ENCODE results near the gene SLC15A4. TPM values are rescaled to one million over a fixed set of nuclear protein-coding genes. Genes with fewer than 3 reads are reported as not detected.
"Not testable (repeated sequence)": the region's sequence is repeated elsewhere in the genome, so short reads cannot be mapped to it uniquely, and the experiment has no call there.

SLC15A4 gene
- total RNA-seq, 1 donor from 2014 or later, result 39.5 TPM

DNA sequence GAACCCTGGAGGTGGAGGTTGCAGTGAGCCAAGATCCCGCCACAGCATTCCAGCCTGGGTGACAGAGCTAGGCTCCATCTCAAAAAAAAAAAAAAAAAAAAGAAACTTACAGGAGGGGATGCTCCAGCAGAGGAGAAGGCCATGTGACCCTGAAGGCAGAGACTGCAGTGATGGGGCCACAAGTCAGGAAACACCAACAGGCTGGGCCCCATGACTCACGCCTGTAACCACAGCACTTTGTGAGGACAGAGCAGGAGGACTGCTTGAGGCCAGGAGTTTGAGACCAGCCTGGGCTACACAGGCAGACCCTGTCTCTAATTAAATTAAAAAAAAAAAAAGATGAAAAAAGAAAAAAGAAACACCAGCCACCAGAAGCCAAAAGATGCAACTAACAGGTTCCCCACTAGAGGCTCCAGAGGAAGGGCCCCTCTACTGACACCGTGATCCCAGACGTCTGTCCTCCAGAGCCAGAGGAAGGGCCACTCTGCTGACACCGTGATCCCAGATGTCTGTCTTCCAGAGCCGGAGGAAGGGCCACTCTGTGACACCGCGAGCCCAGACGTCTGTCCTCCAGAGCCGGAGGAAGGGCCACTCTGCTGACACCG is 20.4 kb upstream of the SLC15A4 start:
- no peak for DNase-seq

DNA sequence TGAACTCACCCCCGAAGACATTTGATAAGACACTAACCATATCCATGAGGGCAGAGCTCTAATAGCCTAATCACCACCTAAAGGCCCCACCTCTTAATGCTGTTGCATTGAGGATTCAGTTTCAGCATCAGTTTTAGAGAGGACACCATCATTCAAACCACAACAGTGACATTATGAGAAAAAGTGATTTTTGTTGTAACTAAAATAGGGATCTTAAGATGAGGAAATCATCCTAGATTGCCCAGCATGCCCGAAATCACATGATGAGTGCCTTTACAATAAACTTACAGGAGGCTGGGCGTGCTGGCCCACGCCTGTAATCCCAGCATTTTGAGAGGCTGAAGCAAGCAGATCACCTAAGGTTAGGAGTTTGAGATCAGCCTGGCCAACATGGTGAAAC is 19.8 kb upstream of the SLC15A4 start:
- DNase-seq, result no peak

DNA sequence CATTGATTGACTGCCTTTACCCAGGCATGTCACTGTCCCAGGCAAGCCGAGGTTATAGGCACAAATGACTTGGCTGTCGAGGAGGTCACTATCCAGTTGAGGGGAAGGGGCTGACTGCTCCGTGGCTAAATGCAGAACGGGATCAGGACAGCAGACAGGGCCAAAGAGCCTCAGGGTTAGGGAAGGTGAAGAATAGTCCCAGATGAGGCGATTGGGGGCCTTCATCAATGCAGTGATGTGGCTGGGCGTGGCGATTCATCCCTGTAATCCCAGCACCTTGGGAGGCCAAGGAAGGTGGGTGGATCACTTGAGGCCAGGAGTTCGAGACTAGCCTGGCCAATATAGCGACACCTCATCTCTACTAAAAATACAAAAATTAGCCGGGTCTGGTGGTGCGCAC is 18.8 kb upstream of the SLC15A4 start:
- DNase-seq, result no peak

DNA sequence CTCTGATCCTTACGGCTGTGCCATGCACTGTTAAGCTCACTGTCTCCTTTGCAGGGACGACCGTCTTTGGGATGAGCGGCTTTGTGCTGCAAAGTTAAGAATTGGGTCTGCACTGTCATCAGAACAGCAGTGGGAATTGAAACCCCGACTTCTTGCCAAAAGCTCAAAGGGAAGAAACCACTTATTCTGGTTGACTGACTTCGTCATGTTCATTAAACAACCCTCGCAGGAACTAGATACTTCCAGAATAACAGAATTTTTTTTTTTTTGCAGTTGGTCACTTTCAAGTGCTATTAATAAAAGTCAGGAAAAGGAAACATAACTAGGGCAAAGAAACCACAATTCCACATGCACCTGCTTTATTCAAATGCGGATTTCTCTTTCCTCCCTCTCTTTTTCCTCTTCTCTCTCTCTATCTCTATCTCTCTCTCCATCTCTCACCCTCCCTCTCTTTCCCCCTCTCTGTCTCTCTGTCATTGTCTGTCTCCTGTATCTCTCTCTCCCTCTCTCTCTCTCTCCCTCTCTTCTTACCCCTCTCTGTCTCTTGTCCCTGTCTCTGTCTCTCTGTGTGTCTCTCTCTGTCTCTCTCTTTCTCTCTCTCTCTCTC is 17.2 kb upstream of the SLC15A4 start:
- no peak for DNase-seq

DNA sequence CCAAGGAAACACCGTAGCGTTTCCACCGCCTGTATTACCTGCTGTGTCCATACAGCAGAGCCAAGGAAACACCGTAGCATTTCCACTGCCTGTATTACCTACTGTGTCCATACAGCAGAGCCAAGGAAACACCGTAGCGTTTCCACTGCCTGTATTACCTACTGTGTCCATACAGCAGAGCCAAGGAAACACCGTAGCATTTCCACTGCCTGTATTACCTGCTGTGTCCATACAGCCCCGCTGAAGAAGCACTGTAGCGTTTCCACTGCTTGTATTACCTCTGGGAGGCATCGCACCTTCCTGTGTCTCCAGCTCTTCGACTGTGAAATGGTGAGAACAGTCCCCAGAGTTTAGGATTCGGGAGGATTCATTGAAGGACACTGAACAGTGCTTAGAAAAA is 16.1 kb upstream of the SLC15A4 start:
- not testable (repeated sequence) for DNase-seq

DNA sequence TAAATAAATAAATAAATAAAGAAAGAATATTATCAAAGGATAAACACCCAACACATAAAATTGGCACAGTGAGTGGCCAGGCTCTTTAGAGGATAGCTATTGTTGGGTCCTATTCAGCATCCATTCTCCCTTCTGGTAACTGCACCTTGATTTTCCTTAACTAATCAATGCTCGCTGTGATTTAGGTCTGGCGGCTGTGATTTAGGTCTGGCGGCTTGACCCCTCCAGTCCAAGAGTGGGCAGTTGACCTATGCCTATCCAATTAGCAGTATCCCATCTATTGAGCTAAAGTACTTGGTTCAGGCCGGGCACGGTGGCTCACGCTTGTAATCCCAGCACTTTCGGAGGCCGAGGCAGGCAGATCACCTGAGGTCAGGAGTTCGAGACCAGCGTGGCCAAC is 9.7 kb upstream of the SLC15A4 start:
- no peak for DNase-seq

DNA sequence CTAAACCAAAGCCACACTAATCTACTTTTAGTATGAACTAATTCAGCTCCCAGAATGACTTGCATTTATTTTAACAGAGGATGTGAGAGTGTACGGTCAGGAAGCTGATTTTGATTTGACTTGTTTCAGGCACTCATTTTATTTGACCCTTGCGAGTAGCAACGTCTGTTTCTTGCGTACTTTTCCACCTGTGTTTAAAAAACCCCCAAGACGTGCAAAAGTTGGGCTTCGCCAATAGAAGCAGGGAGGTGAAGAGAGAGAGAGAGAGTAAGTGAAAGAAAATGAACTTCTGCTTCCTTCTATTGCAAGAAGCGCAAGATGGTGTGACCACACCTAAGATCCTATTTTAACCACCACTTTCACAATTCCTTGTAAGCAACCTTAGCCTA is 6.7 kb upstream of the SLC15A4 start:
- no peak for DNase-seq

DNA sequence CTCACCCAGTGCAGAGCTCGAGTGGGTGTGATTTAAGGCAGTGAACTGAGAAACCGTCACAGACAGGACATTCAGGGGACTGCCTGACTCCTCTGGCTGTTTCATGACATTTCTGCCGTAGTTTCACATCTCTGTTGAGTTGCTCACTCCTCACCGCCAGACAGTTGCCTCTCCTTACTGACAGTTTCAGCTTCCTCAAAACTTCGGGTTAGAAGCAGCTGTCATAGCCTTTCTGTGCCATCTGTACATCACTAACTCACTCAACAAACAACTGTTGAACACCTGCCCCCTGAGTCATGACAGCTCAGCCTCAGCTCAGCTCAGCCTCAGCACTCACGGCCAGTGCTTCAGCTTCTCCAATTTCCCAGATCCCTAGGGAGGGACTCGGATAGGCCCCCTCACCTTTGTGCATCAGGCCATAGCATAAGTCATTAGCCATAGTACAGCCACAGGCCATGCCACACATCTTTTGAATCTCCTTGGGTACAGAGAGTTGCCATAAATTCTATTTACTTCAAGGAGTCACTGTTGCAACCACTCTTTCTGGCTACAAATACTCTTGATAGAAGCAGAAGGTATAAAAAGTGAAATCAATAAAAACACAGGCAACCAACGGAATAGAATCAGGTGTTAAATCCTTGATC is 6.2 kb upstream of the SLC15A4 start:
- DNase-seq, result no peak

DNA sequence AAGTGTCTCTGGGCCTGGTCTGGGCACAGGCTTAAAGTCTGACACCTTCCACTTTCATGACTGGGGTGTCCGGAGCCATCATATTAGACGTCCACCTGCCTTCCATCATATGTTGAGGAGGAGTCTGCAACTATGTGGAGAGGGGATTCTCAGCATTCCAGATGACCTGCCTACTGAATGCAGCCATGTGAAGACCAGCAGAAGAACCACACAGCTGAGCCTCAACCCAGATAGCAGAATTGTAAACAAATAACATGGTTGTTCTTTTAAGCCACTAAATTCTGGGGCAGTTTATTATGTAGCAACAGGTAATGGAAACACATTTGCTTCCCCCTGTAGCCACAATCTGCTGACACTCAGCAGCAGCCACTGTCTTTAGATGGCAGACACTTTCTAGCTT is 4.0 kb upstream of the SLC15A4 start:
- no peak for DNase-seq

DNA sequence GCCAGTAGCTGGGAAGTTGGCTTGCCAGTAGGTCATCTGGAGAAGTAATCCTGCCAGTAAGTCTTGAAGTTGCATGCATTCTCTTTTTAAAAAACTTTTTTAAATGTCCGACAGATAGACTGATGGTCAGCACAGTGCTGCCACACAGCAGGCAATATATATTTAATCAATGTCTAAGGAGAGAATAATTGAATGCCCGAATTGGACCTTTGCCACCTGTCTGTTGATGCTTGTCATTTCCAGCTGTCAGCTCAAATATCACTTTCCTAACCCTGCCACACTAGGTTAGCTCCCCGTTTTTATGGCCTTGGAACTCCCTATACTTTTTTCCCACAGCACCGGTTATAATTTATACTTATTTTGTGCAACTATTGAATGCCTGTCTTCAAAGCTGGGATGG is 2.1 kb upstream of the SLC15A4 start:
- no peak for DNase-seq

DNA sequence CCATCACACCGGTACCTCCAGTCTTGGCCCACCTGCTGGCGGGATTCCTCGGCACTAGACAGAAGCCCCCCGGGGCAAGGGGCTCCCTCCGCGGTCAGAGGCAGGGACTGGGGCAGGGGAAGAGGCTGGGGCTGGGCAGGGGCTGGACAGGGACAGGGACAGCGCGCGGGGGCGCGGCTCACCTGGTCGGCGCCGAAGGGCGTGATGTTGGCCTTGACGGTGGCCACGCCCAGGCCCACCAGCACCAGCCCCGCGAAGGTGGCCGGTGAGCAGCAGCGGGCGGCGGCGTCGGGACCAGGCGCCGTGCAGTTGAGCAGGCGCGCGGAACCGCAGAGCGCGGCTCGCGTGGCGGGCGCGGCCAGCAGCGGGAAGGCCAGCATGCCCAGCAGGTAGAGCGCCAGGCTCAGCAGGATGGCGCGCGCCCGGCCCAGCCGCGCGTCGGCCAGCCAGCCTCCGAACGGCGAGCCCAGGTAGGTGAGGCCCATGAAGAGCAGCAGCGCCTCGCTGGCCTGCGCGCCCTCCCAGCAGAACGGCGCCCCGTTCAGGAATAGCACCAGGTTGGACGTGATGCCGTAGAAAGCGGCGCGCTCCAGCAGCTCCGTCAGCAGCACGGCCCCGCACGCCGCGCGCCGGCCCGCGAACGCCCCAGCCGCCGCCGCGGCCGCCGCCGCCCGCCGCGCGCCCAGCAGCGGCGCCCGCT is 392 bp downstream of the SLC15A4 start:
- no peak for DNase-seq

DNA sequence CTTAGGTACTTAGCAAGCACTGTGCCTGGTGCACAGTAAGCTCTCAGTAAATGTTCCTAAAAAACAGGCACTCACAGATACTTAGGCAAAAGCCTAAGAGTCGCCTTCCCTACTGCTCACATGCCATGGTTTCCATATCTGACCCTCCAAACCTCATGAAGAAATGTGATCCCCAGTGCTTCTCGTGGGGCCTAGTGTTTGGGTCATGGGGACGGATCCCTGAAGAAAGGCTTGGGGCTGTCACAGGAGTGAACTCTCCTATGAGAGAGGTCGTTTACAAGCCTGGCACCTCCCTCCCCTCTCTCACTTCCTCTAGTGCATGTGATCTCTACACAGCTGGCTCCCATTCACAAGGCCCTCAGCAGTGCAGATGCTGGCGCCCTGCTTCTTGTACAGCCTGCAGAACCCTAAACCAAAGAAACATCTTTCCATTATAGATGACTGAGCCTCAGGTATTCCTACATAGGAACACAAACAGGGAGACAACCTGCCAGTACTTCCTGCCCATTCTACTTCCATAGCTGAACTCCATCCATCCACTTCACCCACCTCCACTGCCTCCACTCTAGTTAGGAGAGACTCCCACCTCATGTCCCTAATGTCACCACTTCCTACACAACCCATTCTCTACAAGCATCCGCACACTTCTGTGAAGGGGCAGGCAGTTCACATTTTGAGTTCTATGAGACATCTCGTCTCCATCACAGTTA is 2.9 kb downstream of the SLC15A4 start:
- DNase-seq, result no peak

DNA sequence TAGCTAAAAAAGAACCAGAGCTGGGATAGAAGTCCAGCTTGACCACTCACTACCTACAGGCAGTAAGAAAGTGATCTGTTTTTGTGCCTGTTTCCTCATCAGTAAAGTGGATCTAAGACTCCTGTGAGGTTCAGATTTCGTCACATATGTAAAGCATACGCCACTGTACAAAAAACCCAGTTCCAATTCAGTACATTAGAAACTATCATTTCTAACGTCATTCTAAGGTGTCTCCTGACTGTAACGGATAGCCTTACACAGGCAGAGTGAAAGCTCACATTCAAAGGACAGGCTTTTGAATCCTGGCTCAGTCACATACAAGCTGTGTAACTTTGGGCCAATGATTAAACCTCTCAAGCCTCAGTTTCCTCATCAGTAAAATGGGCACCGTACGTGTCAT is 3.5 kb downstream of the SLC15A4 start:
- DNase-seq, result no peak

DNA sequence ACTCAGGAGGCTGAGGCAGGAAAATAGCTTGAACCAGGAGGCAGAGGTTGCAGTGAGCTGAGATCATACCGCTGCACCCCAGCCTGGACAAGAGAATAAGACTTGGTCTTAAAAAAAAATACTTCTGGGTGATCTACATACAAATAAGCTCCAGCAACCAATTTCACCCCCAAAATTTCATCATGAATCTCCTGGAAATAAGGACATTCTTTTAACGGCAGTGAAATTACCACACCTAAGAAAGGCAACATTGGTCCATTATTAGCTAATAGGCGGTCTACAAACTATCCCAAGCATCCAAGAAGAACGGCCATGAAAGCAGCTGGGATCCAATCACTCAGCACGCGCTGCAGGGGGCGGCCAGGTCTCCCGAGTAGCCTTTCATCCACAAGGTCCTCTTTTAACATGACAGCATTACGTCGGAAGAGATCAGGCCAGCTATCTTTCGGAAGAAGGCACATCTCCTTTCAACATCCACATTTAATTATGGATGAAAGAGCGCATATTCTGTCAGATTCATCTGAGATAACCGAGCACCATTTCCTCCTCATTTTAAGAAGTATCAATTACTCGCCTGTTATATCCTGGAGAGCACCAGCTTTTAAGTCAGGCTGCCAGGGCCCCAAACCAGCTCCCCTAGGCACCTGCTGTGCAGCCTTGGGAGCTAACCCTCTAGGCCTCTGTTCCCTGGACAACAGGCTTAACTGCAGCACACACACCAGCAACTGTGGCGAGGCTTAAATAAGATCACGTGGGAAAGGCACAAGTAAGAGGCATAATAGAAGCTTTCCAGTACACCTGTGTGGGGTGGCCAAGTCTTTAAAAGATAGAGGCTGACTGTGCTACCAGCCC is 4.2 kb downstream of the SLC15A4 start:
- no peak for DNase-seq

DNA sequence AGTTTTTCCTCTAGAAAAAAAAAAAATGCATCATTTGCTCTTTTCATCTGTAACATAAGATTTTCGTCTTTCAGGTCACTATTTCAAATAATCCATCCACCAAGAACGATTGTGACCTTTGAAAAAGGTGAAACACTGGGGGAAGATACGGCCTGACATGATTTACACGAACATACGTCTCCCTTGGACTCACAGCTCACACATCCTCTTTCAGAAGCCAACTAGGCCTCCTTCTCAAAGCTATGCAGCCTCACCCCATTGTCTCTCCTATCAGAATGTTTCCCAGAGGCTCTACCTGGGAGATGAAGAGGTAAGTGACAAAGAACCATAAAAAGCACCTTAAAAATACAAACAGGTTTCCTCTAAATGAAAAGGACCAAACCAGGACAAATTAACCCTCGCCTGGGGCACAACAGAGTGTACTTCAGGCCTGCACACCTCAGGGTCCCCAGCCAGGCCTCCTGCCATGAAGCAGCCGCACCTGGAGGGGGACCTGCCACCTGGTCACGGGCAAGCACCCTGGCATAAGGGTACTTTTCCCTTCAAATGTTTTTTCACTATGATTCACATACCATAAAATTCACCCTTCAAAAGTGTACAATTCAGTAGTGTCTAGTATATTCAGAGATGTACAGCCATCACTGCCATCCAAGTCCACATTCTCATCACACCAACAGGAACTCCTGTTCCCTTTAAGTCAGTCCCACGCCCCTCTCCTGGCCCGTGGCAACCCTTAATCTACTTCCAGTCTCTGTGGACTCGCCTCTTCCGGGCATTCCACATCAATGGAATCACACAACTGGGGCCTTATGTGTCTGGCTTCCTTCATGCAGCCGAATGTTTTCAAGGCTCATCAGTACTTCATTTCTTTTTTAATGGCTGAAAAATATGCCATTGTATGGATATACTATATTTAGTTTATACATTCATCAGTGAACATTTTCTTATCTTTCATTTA is 5.4 kb downstream of the SLC15A4 start:
- no peak for DNase-seq

DNA sequence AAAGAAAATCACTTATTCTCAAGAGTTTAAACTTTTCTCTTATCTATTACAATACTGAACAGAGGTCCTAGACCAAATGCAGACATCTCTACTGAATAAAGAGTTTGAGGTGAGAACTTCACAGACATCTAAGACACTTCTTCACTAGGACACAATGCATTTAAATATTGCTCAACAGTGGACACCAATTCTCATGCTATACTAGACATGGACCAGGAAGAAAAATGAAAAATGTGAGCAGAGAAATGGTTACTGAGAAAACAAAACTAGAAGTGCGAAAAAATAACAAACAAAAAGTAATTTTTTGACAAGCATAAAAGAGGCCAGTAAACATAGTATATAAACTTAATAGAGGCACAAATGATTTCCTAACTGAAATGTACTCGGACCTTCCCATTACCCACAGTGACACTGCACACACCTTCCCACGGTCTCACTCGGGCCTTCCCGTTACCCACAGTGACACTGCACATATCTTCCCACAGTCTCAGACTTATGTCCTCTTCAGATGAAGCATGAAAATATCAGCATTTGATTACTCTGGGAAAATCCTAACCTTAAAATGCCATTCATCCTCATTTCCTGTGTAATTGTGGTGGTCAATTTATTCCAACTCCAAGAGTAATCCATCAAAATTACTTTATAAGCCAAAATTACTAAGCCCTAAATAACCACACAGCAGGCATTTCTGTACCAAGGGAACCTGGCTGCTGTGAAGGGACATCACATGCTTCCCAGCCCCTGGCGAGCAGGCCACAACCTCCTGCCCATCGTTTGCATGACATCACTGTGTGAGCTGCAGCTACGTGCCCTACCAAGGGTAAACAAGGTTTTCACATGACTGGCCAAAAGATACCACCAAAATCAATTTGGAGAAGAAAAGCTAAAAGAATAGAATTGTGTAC is 6.4 kb downstream of the SLC15A4 start:
- no peak for DNase-seq

DNA sequence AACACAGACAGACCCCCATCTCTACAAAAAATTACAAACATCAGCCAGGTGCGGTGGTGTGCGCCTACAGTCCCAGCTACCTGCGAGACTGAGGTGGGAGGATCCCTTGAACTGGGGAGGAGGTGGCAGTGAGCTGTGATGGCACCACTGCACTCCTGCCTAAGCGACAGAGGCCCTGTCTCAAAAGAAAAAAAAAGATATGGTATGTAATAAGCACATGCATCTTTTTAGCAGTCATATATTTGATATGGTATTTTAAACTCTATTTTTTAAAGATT is 7.2 kb downstream of the SLC15A4 start:
- DNase-seq, result no peak

DNA sequence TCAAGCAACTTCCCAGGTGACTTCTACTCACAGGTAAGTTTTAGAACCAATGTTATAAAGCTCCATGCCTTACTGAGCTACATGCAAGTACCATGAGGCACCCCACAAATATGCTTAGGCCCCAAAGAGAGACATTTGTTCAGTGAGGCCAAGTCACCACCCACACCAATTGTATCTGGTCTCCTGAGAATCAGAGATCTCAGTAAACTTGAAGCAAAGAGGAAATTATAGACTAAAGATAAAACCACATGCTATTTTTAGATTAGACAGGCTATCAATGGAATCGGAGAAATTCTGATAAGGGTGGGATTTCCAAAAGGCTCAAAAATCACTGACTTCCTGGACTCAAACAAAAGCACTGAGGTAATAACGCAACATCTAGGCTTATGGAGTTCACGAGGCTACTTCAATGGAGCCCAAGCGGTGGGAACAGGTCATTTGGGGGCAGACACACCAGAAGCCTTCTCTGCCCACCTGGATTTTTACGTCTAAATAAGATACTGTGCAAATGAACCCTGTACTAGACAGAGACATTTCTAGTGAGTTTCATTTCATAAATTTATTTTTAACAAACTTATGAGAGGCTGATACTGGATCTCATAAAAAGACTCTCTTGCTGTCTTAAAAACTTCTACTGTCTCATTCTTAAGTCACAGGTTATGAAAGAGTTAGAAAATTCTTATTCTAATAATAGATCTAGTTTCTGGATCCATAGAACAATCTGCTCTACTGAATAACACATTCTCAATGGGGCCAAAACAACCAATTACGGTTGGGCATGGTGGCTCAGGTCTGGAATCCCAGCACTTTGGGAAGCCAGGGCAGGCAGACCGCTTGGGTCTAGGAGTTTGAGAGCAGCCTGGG is 7.7 kb downstream of the SLC15A4 start:
- DNase-seq, result no peak
